HG03571 (cell line): ENCODE measurements around the gene MED16.
"Not testable (repeated sequence)": the region's sequence is repeated elsewhere in the genome, so short reads cannot be mapped to it uniquely, and the experiment has no call there.

Experiments used
- ATAC-seq: cut with Tn5 transposase; IDR thresholded peaks from one replicate; pipeline ENCODE4 v1.9.1; 2021; ENCODE audit not compliant: unreplicated experiment

MED16 gene

DNA sequence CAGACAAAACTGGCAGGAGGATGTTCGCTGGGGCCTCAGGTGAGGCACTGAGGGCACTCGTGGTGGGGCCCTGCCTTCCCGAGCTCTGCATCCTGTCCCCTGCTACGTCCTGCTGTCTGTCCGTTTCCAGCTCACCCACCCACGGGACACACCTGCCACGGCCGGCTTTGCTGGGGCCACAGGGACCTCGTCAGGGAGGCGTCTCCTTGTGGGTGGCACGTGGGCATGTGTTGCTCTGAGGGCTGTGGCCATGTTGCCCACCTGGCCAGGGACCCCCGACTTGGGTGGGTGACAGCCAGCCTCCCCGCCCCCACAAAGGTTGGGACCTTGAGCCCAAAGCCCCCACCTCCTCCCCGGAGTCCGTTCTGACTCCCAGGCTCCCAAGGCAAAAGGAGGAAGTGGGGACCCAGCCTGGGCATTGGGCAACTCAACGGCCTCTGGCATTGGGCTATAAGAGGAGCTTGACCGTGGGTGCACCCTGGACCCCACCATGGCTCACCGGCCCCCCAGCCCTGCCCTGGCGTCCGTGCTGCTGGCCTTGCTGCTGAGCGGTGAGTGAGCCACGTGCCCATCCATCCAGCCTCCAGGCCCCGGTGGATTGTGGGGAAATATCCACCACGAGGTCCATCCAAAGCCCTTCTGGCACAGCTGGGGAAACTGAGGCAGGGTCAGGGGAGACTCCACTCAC, 52.3 kb downstream of the MED16 start, which contains the start of gene PRTN3:
PRTN3 (plus strand) TSS at position 481 of the 688 bp plus-strand sequence; CDS start at position 491, 10 bp downstream.
- no peak for ATAC-seq

DNA sequence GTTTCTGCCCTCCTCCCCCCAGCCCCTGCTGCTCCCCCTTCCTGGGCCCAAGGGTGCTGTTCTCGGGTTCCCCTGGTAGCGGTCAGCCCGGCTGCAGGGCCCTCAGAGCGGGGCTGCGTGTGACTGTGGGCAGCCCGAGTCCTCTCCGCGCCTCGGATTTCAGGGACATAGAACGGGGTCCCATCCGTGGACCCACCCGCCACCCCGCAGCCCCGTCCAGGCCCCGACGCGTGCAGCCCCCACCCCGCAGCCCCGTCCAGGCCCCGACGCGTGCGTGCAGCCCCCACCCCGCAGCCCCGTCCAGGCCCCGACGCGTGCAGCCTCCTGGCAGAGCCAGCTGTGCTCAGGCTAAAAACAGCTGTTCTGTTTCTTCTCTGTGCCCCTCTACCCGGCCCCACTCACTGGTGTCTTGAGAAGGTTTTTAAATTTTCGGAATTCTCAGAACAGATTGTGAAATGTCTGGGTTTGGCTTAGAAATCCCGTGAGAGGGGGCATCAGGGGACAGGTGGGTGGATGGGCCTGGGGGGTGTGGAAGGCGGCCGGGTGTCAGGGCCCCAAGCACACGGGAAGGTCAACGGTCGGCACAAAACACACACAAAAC, 57.7 kb downstream of the MED16 start:
- ATAC-seq, result no peak

DNA sequence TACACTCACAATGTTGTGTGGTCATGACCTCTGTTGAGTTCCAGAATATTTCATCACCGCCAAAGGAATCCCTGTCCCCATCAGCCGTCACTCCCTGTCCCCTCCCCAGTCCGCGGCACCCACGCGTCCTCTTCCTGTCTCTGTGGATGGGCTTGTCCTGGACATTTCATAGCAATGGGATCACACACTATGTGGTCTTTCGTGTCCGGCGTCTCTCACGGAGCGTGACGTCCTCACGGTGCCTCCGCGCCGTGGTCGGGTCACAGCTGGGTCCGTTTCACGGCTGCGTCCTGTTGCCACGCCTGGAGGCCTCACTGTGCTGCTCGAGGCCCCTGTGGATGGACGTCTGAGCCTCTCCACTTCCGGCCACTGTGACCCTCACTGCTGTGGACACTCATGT, 58.8 kb downstream of the MED16 start:
- ATAC-seq, result no peak

- no peak for ATAC-seq
These were observed 61.3 kb downstream of the MED16 start for GRCh38 chr19:831407-832369.

DNA sequence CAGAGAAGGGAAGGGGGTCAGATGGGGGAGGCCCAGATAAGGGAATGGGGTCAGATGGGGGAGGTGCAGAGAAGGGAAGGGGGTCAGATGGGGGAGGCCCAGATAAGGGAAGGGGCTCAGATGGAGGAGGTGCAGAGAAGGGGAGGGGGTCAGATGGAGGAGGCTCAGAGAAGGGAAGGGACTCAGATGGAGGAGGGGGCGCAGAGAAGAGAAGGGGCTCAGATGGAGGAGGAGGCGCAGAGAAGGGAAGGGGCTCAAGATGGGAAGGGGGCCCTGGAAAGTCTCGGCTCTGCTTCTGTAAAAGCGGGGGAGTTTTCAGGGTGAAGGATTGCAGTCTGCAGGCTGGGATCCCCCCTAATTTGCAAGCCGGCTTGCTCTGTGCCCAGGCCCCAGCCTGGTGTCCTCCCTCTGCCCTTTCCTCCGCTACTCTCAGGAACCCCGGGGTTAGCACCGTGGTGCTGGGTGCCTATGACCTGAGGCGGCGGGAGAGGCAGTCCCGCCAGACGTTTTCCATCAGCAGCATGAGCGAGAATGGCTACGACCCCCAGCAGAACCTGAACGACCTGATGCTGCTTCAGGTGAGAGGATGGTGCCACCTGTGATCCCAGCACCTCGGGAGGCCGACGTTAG, 63.7 kb downstream of the MED16 start:
- ATAC-seq, result no peak

GRCh38 chr19:827710-828321, 65.2 kb downstream of the MED16 start, which contains the start of gene AZU1:
AZU1 (plus strand) TSS chr19:827837; CDS start chr19:827847, 10 bp downstream.
- ATAC-seq, result no peak

DNA sequence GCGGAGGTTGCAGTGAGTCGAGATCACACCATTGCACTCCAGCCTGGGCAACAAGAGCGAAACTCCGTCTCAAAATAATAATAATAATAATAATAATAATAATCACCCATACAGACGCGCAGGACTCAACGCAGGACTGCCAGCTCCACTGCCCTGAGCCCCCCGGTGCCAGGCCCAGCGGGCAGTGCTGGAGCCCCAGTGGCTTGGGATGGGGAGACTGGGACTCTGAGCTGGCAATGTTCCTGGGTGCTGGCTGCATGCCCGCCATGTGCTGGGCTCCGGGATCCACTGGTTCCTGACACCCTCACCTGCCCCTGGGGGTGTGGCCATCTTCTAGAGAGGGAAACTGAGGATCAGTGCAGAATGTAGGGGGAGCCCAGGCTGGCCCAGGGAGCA, 65.7 kb downstream of the MED16 start:
- ATAC-seq, result no peak

- ATAC-seq, result no peak
These were observed 66.9 kb downstream of the MED16 start for GRCh38 chr19:825897-826644.

- ATAC-seq, result no peak
These were observed 68.1 kb downstream of the MED16 start for GRCh38 chr19:824885-825284.

GRCh38 chr19:823565-824121, 69.3 kb downstream of the MED16 start:
- no peak for ATAC-seq

GRCh38 chr19:821825-822503, 71.0 kb downstream of the MED16 start, which contains the start of gene PLPPR3:
PLPPR3 (minus strand) TSS chr19:821955; CDS start chr19:821559, 396 bp downstream.
- ATAC-seq, result no peak

DNA sequence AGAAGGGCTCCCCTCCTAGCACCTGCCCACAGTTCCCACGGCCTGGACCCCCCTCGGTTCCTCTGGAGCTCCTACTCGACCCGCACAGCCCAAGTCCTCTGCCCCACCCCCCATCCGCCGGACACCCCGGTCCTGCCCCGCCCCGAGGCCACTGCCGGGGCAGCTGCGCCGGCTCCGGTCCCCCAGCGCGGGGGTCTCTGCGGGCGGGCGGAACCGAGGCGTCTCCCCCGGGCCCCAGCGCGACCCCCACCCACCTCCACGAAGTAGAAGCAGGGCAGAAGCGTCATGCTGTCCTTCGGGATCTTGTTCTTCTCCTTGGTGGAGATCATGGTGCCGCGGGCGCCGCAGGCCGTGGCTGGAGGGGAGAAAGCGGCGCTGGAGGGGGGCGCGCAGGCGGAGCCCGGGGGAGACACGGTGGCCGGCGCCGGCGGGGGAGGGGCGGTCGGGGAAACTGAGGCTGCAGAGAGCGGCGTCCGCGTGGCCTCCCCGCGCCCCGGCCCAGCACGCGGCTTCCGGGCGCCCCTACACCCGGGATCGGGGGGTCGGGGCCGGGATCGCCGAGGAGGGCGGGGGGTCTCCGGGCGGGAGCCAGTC, 71.7 kb downstream of the MED16 start:
- no peak for ATAC-seq

- not testable (repeated sequence) for ATAC-seq
These were observed 72.8 kb downstream of the MED16 start for GRCh38 chr19:820212-820611.
